GM12878 (cell line): ENCODE results near the gene TTYH1. TPM values are rescaled to one million over a fixed set of nuclear protein-coding genes. Genes with fewer than 3 reads are reported as not detected.

Experiments
- ATAC-seq: fragments of 200-7000 bp; cut with Tn5 transposase; 3 replicates; pipeline ENCODE4 v1.9.1; 2020; ENCODE audit warnings: mild to moderate bottlenecking, moderate library complexity
- BruUV-seq: library from RNA; stranded (reverse); fragments of 400-500 nt; replicated peaks from 2 replicates; lab custom pipeline; 2021; lab: Mats Ljungman, UMichigan
- CTCF ChIA-PET: fragments of 300-600 bp; sonication (Branson Sonifier 250); formaldehyde crosslinking; extraction: SDS; loops from one replicate; lab custom pipeline; 2021; ENCODE audit warnings: inconsistent platforms; lab: Yijun Ruan, JAX
- POLR2A ChIA-PET: fragments of 350-600 bp; formaldehyde crosslinking; extraction: SDS; loops from one replicate; lab custom pipeline; 2021; ENCODE audit warnings: inconsistent platforms; lab: Charles Lee
- RAD21 ChIA-PET: fragments of 300-600 bp; sonication (Branson Sonifier 250); formaldehyde crosslinking; loops from one replicate; lab custom pipeline; 2023; ENCODE audit warnings: antibody characterized with exemption; ENCODE audit not compliant: unreplicated experiment; lab: Charles Lee
- SMC1A ChIA-PET: fragments of 300-600 bp; sonication (Branson Sonifier 250); formaldehyde crosslinking; loops from one replicate; lab custom pipeline; 2023; ENCODE audit not compliant: unreplicated experiment, uncharacterized antibody; lab: Charles Lee
- DNase-seq: peaks from one replicate; pipeline ENCODE4 v3.0.0-alpha.2; 2011; ENCODE audit warnings: low read depth, low spot score
- FAIRE-seq: peaks from 3 replicates; lab custom pipeline; 2011; peaks lifted over from hg19 to GRCh38; lab: Jason Lieb, UNC
- H2AFZ ChIP-seq: 2 replicates; pipeline ENCODE4 v1.6.0; 2011; ENCODE audit warnings: low read depth, low read length, control low read depth; ENCODE audit not compliant: control insufficient read depth
- H3K27ac ChIP-seq: 2 replicates; pipeline ENCODE4 v1.5.1; 2011; ENCODE audit warnings: control low read depth; ENCODE audit not compliant: control insufficient read depth, insufficient read depth
- H3K27me3 ChIP-seq, 2 experiments: replicated peaks in 1 of 2; 2 replicates each; pipeline versions ENCODE4 v1.6.0 to v1.6.1; 2011; ENCODE audit warnings: low read length in 1 of 2; ENCODE audit not compliant: control insufficient read depth in 2 of 2, insufficient read depth in 2 of 2
- H3K36me3 ChIP-seq, 2 experiments: 2 replicates each; pipeline ENCODE4 v1.5.1; 2011; ENCODE audit warnings: low read length in 1 of 2; ENCODE audit not compliant: control insufficient read depth in 2 of 2, insufficient read depth in 2 of 2
- H3K4me1 ChIP-seq: 2 replicates; pipeline ENCODE4 v1.6.1; 2011; ENCODE audit warnings: mild to moderate bottlenecking, low read length, moderate library complexity, mixed read lengths; ENCODE audit not compliant: control insufficient read depth, insufficient read depth
- H3K4me2 ChIP-seq: 2 replicates; pipeline ENCODE4 v1.6.0; 2011; ENCODE audit warnings: control low read depth; ENCODE audit not compliant: control insufficient read depth, insufficient read depth
- H3K4me3 ChIP-seq: fragments of 200-600 bp; sonication (generic); 2 replicates; pipeline ENCODE4 v1.5.1; 2016
- H3K79me2 ChIP-seq: 2 replicates; pipeline ENCODE4 v1.6.0; 2011; ENCODE audit warnings: low read length; ENCODE audit not compliant: control insufficient read depth, insufficient read depth
- H3K9ac ChIP-seq: 2 replicates; pipeline ENCODE4 v1.8.0; 2011; ENCODE audit warnings: low read length, control low read depth, mixed read lengths; ENCODE audit not compliant: control insufficient read depth, insufficient read depth
- H3K9me3 ChIP-seq: replicated peaks from 3 replicates; pipeline ENCODE4 v1.5.1; 2011; ENCODE audit warnings: mild to moderate bottlenecking, low read length; ENCODE audit not compliant: control insufficient read depth, insufficient read depth
- H4K20me1 ChIP-seq: 2 replicates; pipeline ENCODE4 v1.6.0; 2011; ENCODE audit not compliant: control insufficient read depth, insufficient read depth
- ATF3 ChIP-seq: IDR thresholded peaks from 2 replicates; pipeline ENCODE4 v1.6.1; 2011; ENCODE audit warnings: low read depth, mild to moderate bottlenecking, low read length, moderate library complexity, borderline replicate concordance; ENCODE audit errors: extremely low read depth
- ATF7 ChIP-seq: fragments of 450-650 bp; IDR thresholded peaks from 2 replicates; pipeline ENCODE4 v1.6.1; 2016; ENCODE audit warnings: low read depth, mild to moderate bottlenecking
- BCL11A ChIP-seq: IDR thresholded peaks from 2 replicates; pipeline ENCODE4 v1.6.1; 2011; ENCODE audit warnings: low read depth, low read length
- BHLHE40 ChIP-seq, 2 experiments: fragments of 450-650 bp in 1 of 2; IDR thresholded peaks; 2 replicates each; pipeline ENCODE4 v1.6.1; 2011 to 2017; ENCODE audit warnings: low read depth in 2 of 2, borderline replicate concordance in 1 of 2, improper control_type of control experiment in 1 of 2, low read length in 1 of 2, mild to moderate bottlenecking in 1 of 2
- DPF2 ChIP-seq: fragments of 450-650 bp; IDR thresholded peaks from 2 replicates; pipeline ENCODE4 v1.6.1; 2017; ENCODE audit warnings: mild to moderate bottlenecking
- FOS ChIP-seq: IDR thresholded peaks from 3 replicates; pipeline ENCODE4 v1.6.1; 2011; ENCODE audit warnings: borderline replicate concordance; ENCODE audit not compliant: insufficient read length; ENCODE audit errors: extremely low read depth
- GATAD2B ChIP-seq: fragments of 450-650 bp; conservative IDR thresholded peaks from 2 replicates; pipeline ENCODE4 v1.6.1; 2017; ENCODE audit warnings: low read depth, mild to moderate bottlenecking, moderate library complexity
- MEF2B ChIP-seq: fragments of 450-650 bp; IDR thresholded peaks from 2 replicates; pipeline ENCODE4 v1.6.1; 2018; ENCODE audit warnings: mild to moderate bottlenecking, moderate library complexity; ENCODE audit not compliant: partially characterized antibody, poor library complexity, severe bottlenecking
- NR2F1 ChIP-seq: fragments of 450-650 bp; conservative IDR thresholded peaks from 2 replicates; pipeline ENCODE4 v1.6.1; 2017; ENCODE audit warnings: mild to moderate bottlenecking
- POU2F2 ChIP-seq: IDR thresholded peaks from 3 replicates; pipeline ENCODE4 v1.6.1; 2011; ENCODE audit warnings: low read depth, mild to moderate bottlenecking, low read length, borderline replicate concordance
- USF2 ChIP-seq: IDR thresholded peaks from 2 replicates; pipeline ENCODE4 v1.6.1; 2011; ENCODE audit warnings: low read depth, low read length, improper control_type of control experiment, borderline replicate concordance
- WGBS: methylation state at CpG from one replicate; pipeline ENCODE4 v1.1.6; 2016; ENCODE audit warnings: low lambda C conversion rate; ENCODE audit not compliant: insufficient replicate concordance, insufficient coverage; ENCODE audit errors: missing lambda C conversion rate; 5-methylcytosine and 5-hydroxymethylcytosine counted together
- in situ Hi-C: fragments of 300-500 bp; cut with MboI; formaldehyde crosslinking; loops from 9 replicates; pipeline ENCODE4 v1.14.3; 2018; ENCODE audit warnings: mixed read lengths
- intact Hi-C: fragments of 100-400 bp; cut with micrococcal nuclease; formaldehyde crosslinking; loops from one replicate; pipeline ENCODE4 v1.14.2; 2022; ENCODE audit not compliant: unreplicated experiment
- polyA plus RNA-seq, 11 experiments: library from polyadenylated mRNA; depleted of rRNA in 4 of 11; unstranded in 6 of 11; stranded (reverse) in 5 of 11; fragments of >200 nt; fragmentation: Nextera tagmentation in 4 of 11; fragmentation: Illumina TruSeq in 1 of 11; extraction: Ambion mirVana in 4 of 11; extraction: Trizol in 1 of 11; gene quantifications; 1 replicate in 1 of 11; 2 replicates in 10 of 11; pipeline versions ENCODE4 v1.2.1 to v1.2.3, GENCODE V29; 2011 to 2016; ENCODE audit warnings: inconsistent platforms in 2 of 11, missing spikeins in 2 of 11, low read depth in 1 of 11
- total RNA-seq, 4 experiments: library from RNA; depleted of rRNA in 3 of 4; stranded (reverse); fragments of >200 nt in 3 of 4; fragmentation: Illumina TruSeq in 1 of 4; extraction: Trizol in 1 of 4; gene quantifications; 2 replicates each; pipeline versions ENCODE4 v1.2.1 to v1.2.3, GENCODE V29; 2013 to 2021
- TF ChIP-seq, protein P1 (sequence below): fragments of 450-650 bp; formaldehyde crosslinking; IDR thresholded peaks from 2 replicates; pipeline ENCODE4 v1.5.0; 2022; ENCODE audit warnings: mild to moderate bottlenecking, missing genetic modification characterization
- TF ChIP-seq, protein P2 (sequence below): fragments of 450-650 bp; IDR thresholded peaks from 2 replicates; pipeline ENCODE4 v1.6.1; 2017; ENCODE audit warnings: mild to moderate bottlenecking, moderate library complexity

Gene TTYH1
- total and polyA plus RNA-seq, 10 of the 15 experiments (the other 5 are each of a cell fraction or from before 2014, with no cell fraction given), result 0.01 to 0.36 (median 0.09) TPM; not detected in 3

DNA sequence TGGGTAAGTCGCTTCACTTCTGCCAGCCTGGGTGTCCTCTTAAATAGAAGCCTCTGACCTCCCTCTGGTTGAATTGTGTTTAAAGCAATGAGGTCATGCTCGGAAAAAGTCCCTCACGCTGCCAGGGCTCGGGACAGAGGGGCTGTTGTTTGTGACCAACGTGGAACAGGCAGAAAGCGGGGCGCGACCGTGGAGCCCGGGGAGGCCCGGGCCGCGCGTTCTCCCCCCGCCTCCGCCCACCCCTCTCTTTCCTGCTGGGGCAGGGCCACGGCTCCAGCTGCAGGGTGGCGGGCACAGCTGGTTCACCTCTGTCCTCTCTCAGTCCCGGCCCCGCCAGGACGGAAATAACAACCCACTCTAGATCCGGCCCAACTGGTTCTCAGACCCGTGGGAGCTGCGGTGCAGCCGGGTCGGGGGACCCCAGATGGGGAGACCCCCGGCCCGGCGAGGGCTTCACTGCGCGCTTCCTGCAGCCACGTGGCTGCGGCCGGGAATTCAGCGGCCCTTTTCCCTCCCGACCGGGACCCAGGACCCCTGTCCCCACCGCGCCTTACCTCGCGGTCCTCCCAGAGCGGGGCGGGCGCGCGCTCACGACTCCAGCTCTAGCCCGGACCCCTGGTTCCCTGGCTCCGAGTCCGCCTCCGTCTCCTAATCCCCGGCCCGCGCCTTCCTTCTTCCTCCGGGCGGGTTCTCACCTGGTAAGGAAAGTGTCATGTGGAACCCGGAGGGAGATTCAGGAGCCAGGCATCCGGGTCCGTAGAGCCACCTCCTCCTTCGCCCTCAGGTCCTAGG, 55.9 kb downstream of the TTYH1 start:
- SMC1A ChIA-PET, result no interaction called here
- peak overlapping the region; percentile 33; the same call in 1 of the 2 replicates for H3K4me3 ChIP-seq
- H3K36me3 ChIP-seq, result no peaks in the 10 kb centered on the region
- H3K9me3 ChIP-seq, result no peaks in the 10 kb centered on the region
- ATAC-seq (peak; percentile 86), FAIRE-seq (no peak), DNase-seq (no peak)
- CTCF ChIA-PET, result interaction anchor here (1.1 to 1.4 kb wide), 2 partner anchors 81 to 203 kb away, joined by 3 read pairs; no protein-coding TSS in a partner anchor
- H3K4me1 ChIP-seq, result peaks cover 3% of the 10 kb centered on the region
- no peak overlapping the region for H3K27ac ChIP-seq
- H2AFZ ChIP-seq, result peak overlapping the region; percentile 17; the same call in 1 of the 2 replicates
- H3K9ac ChIP-seq, result no peak overlapping the region; the same call in 1 of the 2 replicates
- no peaks in the 10 kb centered on the region for H4K20me1 ChIP-seq
- intact Hi-C loops (loop anchor here (10.0 kb wide), 1 partner anchor 444 kb away; no protein-coding TSS in a partner anchor), in situ Hi-C loops (loop anchor here (10.0 kb wide), 1 partner anchor 454 kb away; no protein-coding TSS in a partner anchor)
- peaks cover 0 to 3% of the 10 kb centered on the region in 2 experiments; a peak in 2 of 4 replicates for H3K27me3 ChIP-seq
- RAD21 ChIA-PET, result no interaction called here
- POLR2A ChIA-PET, result no interaction called here
- 5% methylated on average over 51 of the region's 60 CpGs for WGBS
- H3K4me2 ChIP-seq, result peak overlapping the region; percentile 54; the same call in 1 of the 2 replicates
- no TSS peak for BruUV-seq
- no peaks in the 10 kb centered on the region for H3K79me2 ChIP-seq
- peak; percentile 82 for TF ChIP-seq ATF7
- TF ChIP-seq BHLHE40 (IDR thresholded peaks at IDR 0.05; ENCODE audit: borderline replicate concordance in 1 of 2, low read depth in 2 of 2, low read length in 1 of 2), result peak in 1 of 2 experiments; percentile 21; a peak in 1 of 4 replicates
- TF ChIP-seq GATAD2B, result peak; percentile 77
- TF ChIP-seq, protein P1, sequence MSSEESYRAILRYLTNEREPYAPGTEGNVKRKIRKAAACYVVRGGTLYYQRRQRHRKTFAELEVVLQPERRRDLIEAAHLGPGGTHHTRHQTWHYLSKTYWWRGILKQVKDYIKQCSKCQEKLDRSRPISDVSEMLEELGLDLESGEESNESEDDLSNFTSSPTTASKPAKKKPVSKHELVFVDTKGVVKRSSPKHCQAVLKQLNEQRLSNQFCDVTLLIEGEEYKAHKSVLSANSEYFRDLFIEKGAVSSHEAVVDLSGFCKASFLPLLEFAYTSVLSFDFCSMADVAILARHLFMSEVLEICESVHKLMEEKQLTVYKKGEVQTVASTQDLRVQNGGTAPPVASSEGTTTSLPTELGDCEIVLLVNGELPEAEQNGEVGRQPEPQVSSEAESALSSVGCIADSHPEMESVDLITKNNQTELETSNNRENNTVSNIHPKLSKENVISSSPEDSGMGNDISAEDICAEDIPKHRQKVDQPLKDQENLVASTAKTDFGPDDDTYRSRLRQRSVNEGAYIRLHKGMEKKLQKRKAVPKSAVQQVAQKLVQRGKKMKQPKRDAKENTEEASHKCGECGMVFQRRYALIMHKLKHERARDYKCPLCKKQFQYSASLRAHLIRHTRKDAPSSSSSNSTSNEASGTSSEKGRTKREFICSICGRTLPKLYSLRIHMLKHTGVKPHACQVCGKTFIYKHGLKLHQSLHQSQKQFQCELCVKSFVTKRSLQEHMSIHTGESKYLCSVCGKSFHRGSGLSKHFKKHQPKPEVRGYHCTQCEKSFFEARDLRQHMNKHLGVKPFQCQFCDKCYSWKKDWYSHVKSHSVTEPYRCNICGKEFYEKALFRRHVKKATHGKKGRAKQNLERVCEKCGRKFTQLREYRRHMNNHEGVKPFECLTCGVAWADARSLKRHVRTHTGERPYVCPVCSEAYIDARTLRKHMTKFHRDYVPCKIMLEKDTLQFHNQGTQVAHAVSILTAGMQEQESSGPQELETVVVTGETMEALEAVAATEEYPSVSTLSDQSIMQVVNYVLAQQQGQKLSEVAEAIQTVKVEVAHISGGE (CRISPR knock-in tag), result no peak
- TF ChIP-seq MEF2B, result peak; percentile 15
- TF ChIP-seq BCL11A, result no peak
- TF ChIP-seq DPF2, result peak; percentile 69; the same call in 1 of the 2 replicates
- TF ChIP-seq NR2F1, result peak; percentile 71; the same call in 1 of the 2 replicates
- TF ChIP-seq, protein P2, sequence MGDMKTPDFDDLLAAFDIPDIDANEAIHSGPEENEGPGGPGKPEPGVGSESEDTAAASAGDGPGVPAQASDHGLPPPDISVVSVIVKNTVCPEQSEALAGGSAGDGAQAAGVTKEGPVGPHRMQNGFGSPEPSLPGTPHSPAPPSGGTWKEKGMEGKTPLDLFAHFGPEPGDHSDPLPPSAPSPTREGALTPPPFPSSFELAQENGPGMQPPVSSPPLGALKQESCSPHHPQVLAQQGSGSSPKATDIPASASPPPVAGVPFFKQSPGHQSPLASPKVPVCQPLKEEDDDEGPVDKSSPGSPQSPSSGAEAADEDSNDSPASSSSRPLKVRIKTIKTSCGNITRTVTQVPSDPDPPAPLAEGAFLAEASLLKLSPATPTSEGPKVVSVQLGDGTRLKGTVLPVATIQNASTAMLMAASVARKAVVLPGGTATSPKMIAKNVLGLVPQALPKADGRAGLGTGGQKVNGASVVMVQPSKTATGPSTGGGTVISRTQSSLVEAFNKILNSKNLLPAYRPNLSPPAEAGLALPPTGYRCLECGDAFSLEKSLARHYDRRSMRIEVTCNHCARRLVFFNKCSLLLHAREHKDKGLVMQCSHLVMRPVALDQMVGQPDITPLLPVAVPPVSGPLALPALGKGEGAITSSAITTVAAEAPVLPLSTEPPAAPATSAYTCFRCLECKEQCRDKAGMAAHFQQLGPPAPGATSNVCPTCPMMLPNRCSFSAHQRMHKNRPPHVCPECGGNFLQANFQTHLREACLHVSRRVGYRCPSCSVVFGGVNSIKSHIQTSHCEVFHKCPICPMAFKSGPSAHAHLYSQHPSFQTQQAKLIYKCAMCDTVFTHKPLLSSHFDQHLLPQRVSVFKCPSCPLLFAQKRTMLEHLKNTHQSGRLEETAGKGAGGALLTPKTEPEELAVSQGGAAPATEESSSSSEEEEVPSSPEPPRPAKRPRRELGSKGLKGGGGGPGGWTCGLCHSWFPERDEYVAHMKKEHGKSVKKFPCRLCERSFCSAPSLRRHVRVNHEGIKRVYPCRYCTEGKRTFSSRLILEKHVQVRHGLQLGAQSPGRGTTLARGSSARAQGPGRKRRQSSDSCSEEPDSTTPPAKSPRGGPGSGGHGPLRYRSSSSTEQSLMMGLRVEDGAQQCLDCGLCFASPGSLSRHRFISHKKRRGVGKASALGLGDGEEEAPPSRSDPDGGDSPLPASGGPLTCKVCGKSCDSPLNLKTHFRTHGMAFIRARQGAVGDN, result peak; percentile 39; the same call in 1 of the 2 replicates
- no peak for TF ChIP-seq USF2
- TF ChIP-seq ATF3, result no peak
- no peak for TF ChIP-seq FOS
- no peak for TF ChIP-seq POU2F2
